Adrenal gland (tissue), 5 donors: Measurements from ENCODE around the gene PUS1.

ENCODE experiments used
- POLR2A ChIP-seq, 2 donors: fragments of 450-650 bp; IDR thresholded peaks; one replicate each; pipeline ENCODE4 v1.6.1; 2017; ENCODE audit warnings: antibody characterized with exemption in 2 of 2, mild to moderate bottlenecking in 2 of 2, moderate library complexity in 1 of 2
- TF ChIP-seq, protein P1 (sequence below), 6 experiments: fragments of 450-650 bp in 4 of 6; fragments of 200-600 bp in 2 of 6; sonication (generic) in 1 of 6; IDR thresholded peaks; 1 replicate in 5 of 6; 2 replicates in 1 of 6; pipeline versions ENCODE4 v1.5.1 to v1.8.0; 2016 to 2021; ENCODE audit warnings: antibody characterized with exemption in 6 of 6, mild to moderate bottlenecking in 2 of 6, moderate library complexity in 1 of 6
- donor health status: DM: no; HTN: no; CAD: no.

DNA sequence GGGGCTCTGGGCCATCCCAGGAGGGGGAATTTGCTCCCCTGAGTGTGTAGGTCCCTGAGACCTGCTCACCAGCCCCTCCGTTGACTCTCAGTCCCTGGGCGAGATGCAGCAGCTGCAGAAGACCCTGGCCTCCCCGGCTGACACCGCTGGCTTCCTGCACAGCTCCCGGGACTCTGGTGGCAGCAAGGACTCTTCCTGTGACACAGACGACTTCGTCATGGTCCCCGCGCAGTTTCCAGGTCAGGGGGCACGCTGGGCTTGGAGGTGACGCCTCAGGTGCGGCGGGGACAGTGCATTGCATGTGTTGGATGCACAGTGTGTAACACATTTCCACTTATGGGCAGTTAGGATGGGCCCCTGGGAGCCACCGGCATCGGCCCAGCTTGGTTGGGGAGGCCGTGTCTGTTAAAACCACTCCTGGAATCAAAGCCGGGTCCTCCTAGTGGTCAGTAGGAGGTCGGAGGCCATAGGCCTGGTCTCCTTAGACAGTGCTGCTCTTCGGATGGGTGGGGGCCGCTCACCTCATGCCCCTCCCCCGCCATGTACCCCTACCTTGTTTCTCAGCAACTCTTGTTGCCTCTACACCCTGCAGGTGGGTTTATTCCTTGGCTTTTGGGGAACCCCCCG, 17.1 kb upstream of the PUS1 start:
- TF ChIP-seq, protein P1, sequence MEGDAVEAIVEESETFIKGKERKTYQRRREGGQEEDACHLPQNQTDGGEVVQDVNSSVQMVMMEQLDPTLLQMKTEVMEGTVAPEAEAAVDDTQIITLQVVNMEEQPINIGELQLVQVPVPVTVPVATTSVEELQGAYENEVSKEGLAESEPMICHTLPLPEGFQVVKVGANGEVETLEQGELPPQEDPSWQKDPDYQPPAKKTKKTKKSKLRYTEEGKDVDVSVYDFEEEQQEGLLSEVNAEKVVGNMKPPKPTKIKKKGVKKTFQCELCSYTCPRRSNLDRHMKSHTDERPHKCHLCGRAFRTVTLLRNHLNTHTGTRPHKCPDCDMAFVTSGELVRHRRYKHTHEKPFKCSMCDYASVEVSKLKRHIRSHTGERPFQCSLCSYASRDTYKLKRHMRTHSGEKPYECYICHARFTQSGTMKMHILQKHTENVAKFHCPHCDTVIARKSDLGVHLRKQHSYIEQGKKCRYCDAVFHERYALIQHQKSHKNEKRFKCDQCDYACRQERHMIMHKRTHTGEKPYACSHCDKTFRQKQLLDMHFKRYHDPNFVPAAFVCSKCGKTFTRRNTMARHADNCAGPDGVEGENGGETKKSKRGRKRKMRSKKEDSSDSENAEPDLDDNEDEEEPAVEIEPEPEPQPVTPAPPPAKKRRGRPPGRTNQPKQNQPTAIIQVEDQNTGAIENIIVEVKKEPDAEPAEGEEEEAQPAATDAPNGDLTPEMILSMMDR (IDR thresholded peaks at IDR 0.05): peak in 1 of 6 experiments; percentile 28
- no peak for TF ChIP-seq POLR2A (IDR thresholded peaks at IDR 0.05)
